Urinary bladder (tissue), 4 donors: ENCODE data around the gene PGF. TPM values are rescaled to one million over a fixed set of nuclear protein-coding genes. Genes with fewer than 3 reads are reported as not detected.

ENCODE experiments used
- DNase-seq: peaks from one replicate; pipeline ENCODE4 v3.0.0-alpha.2; 2015; ENCODE audit errors: extremely low spot score
- H3K27ac ChIP-seq: one replicate; pipeline ENCODE4 v1.5.1; 2013; ENCODE audit warnings: low read depth, mild to moderate bottlenecking, moderate library complexity
- H3K36me3 ChIP-seq: one replicate; pipeline ENCODE4 v1.6.1; 2013; ENCODE audit warnings: mild to moderate bottlenecking, moderate library complexity; ENCODE audit not compliant: insufficient read depth
- H3K4me1 ChIP-seq: one replicate; pipeline ENCODE4 v1.6.1; 2013; ENCODE audit warnings: mild to moderate bottlenecking, moderate library complexity; ENCODE audit not compliant: insufficient read depth
- H3K4me3 ChIP-seq: one replicate; pipeline ENCODE4 v1.5.1; 2013; ENCODE audit warnings: low read depth, low read length
- WGBS: extraction: QIAGEN DNeasy Blood & Tissue Kit; methylation state at CpG from one replicate; pipeline ENCODE4 v1.1.7; 2013; 5-methylcytosine and 5-hydroxymethylcytosine counted together
- polyA plus RNA-seq: library from polyadenylated mRNA; stranded (reverse); fragments of 200-250 nt; gene quantifications from one replicate; pipeline ENCODE4 v1.2.3, GENCODE V29; 2013
- total RNA-seq: library from RNA; depleted of rRNA; stranded (reverse); fragments of >200 nt; gene quantifications from one replicate; pipeline ENCODE4 v1.2.3, GENCODE V29; 2014
- donor health status: healthy with polysubstance abuse.
- donor health status: healthy.

PGF gene
- total and polyA plus RNA-seq, 2 donors: 7.3 to 18.7 TPM

GRCh38 chr14:74910556-74910955 lies 44.8 kb downstream of the PGF start:
- Histone ChIP-seq H3K4me3 (no peak overlapping the region), H3K4me1 (no peaks in the 10 kb centered on the region), H3K27ac (no peak overlapping the region), H3K36me3 (no peaks in the 10 kb centered on the region)
- WGBS: 68% methylated on average over 10 of the region's 10 CpGs
- no peak for DNase-seq

DNA sequence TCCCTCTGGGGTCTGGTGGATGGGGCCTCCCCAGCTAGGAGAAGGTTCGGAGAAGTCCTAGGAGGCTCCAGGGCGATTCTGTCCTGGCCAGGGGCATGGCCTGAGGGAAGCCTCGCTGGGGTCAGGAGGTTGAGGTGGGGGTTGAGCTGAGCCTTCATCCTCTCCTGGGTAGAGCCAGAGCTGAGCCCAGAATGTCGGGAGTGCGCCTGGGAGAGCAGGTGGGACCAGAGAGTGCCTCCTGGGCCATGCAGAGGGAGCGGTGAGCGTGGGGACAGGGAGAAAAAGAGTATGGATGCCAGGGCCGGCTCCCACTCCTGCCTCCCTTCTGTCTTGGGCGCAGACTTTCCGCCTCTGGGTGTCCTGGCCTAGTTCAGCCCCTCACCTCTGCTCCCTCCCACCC lies 45.5 kb downstream of the PGF start:
- Histone ChIP-seq H3K27ac (no peak overlapping the region), H3K36me3 (no peaks in the 10 kb centered on the region), H3K4me3 (no peak overlapping the region), H3K4me1 (no peaks in the 10 kb centered on the region)
- no peak for DNase-seq
- WGBS: 92% methylated on average over 10 of the region's 10 CpGs

GRCh38 chr14:74909501-74909900 lies 45.9 kb downstream of the PGF start:
- DNase-seq: no peak
- H3K36me3 ChIP-seq: no peaks in the 10 kb centered on the region
- H3K4me1 ChIP-seq: no peaks in the 10 kb centered on the region
- WGBS: 92% methylated on average over 14 of the region's 14 CpGs
- H3K27ac ChIP-seq: no peak overlapping the region
- no peak overlapping the region for H3K4me3 ChIP-seq

DNA sequence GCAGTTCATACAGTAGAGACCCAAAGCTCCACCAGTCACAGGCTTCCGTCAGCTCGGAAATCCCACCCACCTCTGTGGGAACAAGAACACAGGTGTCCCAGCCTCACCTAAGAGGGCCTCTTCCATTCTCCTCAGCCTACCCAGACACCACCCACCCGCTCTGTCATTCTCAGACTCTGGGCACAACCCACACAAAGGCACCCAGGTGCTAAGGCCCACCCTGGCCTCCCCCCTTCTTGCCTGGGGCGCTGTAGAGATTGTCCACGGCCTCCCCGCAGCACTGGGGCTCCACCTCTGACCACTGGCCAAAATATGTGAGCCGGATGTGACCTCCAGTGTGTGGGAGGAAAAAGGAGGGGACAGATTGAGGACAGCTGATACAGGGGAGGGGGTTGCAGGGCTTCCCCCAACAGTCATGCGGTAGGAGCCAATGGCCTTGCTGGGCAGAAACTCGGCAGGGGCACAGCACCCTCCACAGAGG lies 46.5 kb downstream of the PGF start:
- no peaks in the 10 kb centered on the region for H3K36me3 ChIP-seq
- H3K4me3 ChIP-seq: no peak overlapping the region
- no peak overlapping the region for H3K27ac ChIP-seq
- no peaks in the 10 kb centered on the region for H3K4me1 ChIP-seq
- WGBS: 79% methylated on average over 9 of the region's 9 CpGs
- DNase-seq: no peak

DNA sequence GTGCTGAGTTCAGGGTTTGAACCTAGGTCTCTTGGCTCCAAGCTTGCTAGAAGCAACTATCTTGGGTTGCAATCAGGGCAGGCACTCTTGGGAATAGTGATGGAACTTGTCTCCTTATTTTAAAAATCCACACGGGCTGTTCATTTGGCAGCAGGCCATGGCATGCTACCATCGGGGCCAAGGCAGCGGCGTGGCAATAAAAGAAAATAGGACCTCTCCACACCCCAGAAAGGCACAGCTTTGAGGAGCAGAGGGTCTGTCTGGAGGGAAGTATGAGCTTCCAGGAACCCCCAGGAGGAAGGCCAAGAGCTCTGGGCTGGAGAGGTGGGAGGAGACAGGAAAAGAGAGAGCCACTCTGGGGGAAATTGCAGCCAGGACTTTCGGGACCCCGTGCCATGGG lies 47.7 kb downstream of the PGF start:
- no peak for DNase-seq
- no peak overlapping the region for H3K4me3 ChIP-seq
- H3K4me1 ChIP-seq: no peaks in the 10 kb centered on the region
- 29% methylated on average over 6 of the region's 6 CpGs for WGBS
- H3K27ac ChIP-seq: no peak overlapping the region
- peaks cover 5% of the 10 kb centered on the region for H3K36me3 ChIP-seq

DNA sequence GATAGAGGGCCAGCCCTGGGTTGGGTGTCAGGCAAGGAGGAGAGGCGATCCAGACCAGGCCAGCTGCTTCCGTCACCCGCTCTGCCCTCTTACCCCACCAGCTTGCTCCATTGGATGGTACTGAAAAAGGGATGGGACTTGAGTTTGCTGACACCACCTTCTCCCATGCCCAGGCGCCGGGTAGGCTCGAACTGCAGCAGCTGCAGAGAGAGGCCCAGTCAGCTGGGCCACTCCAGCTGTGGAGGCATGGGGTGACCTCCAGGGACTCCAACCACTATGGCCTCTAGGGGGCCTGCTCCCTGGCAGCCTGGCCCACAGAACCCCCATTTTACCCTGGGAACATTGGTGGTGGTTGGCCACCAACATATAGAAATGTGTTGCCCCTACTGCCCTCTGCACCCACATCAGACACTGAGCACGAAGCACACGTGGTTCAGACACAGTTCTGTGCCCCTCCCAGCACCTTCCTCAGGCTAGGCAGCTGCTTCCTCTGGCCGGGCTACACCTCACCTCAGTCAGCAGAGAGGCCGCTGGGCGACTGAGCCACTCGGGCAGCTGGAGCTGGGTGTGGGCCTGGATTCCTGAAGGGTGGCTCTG lies 48.4 kb downstream of the PGF start:
- WGBS: 81% methylated on average over 12 of the region's 12 CpGs
- no peaks in the 10 kb centered on the region for H3K4me1 ChIP-seq
- DNase-seq: no peak
- no peak overlapping the region for H3K4me3 ChIP-seq
- H3K27ac ChIP-seq: no peak overlapping the region
- H3K36me3 ChIP-seq: peaks cover 5% of the 10 kb centered on the region

GRCh38 chr14:74905595-74906142 lies 49.7 kb downstream of the PGF start:
- peaks cover 8% of the 10 kb centered on the region for H3K36me3 ChIP-seq
- no peak overlapping the region for H3K27ac ChIP-seq
- H3K4me3 ChIP-seq: no peak overlapping the region
- DNase-seq: no peak
- WGBS: 46% methylated on average over 14 of the region's 14 CpGs
- H3K4me1 ChIP-seq: no peaks in the 10 kb centered on the region

GRCh38 chr14:74904635-74905503 lies 50.5 kb downstream of the PGF start:
- Histone ChIP-seq H3K4me1 (no peaks in the 10 kb centered on the region), H3K4me3 (no peak overlapping the region), H3K36me3 (peaks cover 10% of the 10 kb centered on the region), H3K27ac (no peak overlapping the region)
- DNase-seq: no peak
- 78% methylated on average over 6 of the region's 6 CpGs for WGBS

DNA sequence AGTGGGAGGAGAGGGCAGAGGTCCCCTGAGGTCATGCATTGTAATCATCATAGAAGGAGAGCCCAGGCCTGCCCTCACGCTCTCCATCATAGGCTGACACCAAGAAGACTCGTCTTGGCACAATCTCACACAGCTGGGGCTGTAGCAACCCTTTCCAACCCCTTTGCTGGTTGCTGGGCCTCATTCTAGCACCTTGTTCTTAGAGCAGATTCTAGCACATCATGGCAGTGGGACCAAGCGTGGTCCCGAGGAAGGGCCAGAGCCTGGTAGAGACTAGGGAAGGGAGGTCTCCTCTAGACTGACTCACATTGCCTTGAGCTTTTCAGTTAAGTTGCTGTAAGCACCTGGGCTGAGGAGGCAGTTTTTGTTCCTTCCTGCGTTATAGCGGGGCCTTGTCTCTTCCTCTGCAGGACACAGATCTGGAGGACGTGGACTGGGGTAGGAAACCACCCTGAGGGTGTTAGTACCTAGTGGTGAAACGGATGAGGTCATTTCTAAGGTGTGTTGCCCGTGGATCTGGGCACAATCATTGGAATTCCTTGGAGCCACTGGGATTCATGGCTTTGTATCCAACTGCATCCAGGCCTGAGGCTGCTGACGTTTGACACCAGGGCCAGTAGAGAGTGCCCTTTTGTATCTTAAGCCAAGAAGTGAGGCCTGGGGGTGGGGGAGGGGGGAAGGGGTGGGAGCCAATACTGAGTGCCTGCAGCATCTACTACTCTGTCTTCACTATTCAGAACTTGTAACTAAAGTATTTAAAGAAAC lies 52.3 kb downstream of the PGF start:
- Histone ChIP-seq H3K4me1 (no peaks in the 10 kb centered on the region), H3K36me3 (peaks cover 14% of the 10 kb centered on the region), H3K27ac (no peak overlapping the region), H3K4me3 (no peak overlapping the region)
- WGBS: 68% methylated on average over 10 of the region's 10 CpGs
- no peak for DNase-seq

DNA sequence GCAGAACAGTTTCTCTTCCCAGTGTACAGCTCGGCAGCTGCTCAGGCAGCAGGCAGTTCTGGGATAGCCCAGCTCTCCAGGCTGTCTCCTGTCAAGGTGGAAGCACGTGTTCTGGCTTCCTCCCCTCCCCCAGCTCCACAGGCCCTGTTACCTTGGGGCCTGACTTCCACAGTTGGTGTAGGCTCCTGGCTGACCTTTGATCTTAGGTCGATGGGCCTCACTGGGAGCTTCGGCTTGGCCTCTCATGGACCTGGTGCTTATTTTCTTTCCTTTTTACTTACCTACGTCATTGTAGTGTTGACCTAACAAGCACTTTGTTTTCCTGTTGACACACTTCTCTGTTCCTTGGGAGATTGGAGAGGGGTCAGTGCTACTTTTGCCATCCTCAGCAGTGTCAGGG lies 56.7 kb downstream of the PGF start:
- peaks cover 17% of the 10 kb centered on the region for H3K36me3 ChIP-seq
- DNase-seq: no peak
- 84% methylated on average over 5 of the region's 5 CpGs for WGBS

DNA sequence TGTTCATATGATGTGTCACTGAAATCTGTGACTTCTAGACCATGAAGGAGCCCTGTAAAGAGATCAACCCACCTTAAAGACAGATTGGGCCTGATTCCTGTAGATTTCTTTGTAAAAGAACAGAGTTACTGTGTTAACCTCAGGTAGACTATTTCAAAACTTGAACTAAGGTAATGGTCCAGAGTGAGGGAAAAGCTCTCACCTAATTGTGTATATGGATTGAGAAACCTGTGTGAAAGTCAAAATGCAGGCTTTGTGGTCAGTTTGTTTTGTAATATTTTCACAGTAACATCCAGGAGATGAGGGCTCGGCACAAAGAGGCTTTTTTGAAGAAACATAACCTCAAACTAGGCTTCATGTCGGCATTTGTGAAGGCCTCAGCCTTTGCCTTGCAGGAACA lies 57.3 kb downstream of the PGF start:
- Histone ChIP-seq H3K4me3 (no peak overlapping the region), H3K4me1 (no peaks in the 10 kb centered on the region), H3K36me3 (peaks cover 21% of the 10 kb centered on the region), H3K27ac (no peak overlapping the region)
- 92% methylated on average over 2 of the region's 2 CpGs for WGBS
- no peak for DNase-seq

More for the DNA sequence above, 56.7 kb downstream of the PGF start:
- Histone ChIP-seq H3K4me3 (no peak overlapping the region), H3K4me1 (no peaks in the 10 kb centered on the region), H3K27ac (no peak overlapping the region)

GRCh38 chr14:74897642-74898041 lies 57.8 kb downstream of the PGF start:
- H3K27ac ChIP-seq: no peak overlapping the region
- no peak overlapping the region for H3K4me3 ChIP-seq
- H3K36me3 ChIP-seq: peaks cover 20% of the 10 kb centered on the region
- DNase-seq: no peak
- H3K4me1 ChIP-seq: no peaks in the 10 kb centered on the region
- 82% methylated on average over 4 of the region's 4 CpGs for WGBS

DNA sequence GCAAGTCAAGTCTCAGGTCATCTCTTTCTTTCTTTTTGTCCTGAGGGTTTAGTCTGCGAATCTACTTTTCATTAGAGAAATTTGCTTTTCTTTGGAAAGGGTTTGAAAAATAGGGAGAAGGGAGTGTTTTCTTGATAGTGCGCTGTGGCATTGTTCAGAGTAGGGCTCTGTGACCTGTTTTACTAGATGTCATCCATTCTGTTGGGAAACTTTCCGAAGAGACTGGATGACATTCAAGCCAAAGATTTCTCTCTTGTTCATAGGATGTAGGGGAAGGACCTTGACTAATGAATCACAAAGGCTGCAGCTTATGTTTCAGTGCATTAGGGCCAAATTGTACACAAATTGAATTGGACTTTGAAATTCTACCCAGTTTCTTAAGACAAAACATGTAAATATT lies 59.0 kb downstream of the PGF start:
- Histone ChIP-seq H3K4me3 (no peak overlapping the region), H3K36me3 (peaks cover 19% of the 10 kb centered on the region), H3K27ac (no peak overlapping the region), H3K4me1 (no peaks in the 10 kb centered on the region)
- no peak for DNase-seq
- 95% methylated on average over 3 of the region's 3 CpGs for WGBS
